BE2C (cell line): ENCODE measurements around the gene SH3TC2.

Experiments
- DNase-seq: peaks from one replicate; pipeline ENCODE4 v3.0.0-alpha.2; 2020
- H3K27me3 ChIP-seq: fragments of 250-450 bp; sonication (Bioruptor Pico); 2 replicates; pipeline ENCODE4 v1.5.1; 2020; ENCODE audit warnings: mild to moderate bottlenecking
- H3K36me3 ChIP-seq: fragments of 250-450 bp; sonication (Bioruptor Pico); 2 replicates; pipeline ENCODE4 v1.5.1; 2020; ENCODE audit warnings: mild to moderate bottlenecking
- H3K4me1 ChIP-seq: fragments of 250-450 bp; sonication (Bioruptor Pico); 2 replicates; pipeline ENCODE4 v1.5.1; 2020
- H3K4me3 ChIP-seq: 2 replicates; pipeline ENCODE4 v1.5.1; 2011; ENCODE audit warnings: low read depth, low read length
- H3K9me3 ChIP-seq: fragments of 250-450 bp; sonication (Bioruptor Pico); 2 replicates; pipeline ENCODE4 v1.5.1; 2020
- TF ChIP-seq, protein P1 (sequence below): IDR thresholded peaks from 2 replicates; pipeline ENCODE4 v1.5.1; 2012; ENCODE audit warnings: mild to moderate bottlenecking, low read depth, low read length

SH3TC2 gene

DNA sequence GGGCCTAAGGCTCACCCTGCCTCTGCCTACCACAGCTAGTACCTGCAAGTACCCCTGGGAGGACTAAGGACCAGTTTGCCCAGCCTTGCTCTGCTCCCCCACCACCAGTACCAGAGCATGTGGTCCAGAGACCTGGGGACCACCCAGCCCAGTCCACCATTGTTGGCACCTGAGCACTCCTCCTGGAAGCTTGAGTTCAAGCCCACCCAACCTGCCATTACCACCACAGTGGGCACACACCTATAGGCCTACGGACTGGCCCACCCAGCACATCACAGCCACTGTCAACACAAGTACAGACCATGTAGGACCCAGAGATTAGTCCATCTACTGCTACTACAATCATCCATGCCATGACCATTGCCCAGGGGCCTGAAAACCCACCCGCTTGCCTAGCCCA is 30.8 kb upstream of the SH3TC2 start:
- H3K4me3 ChIP-seq = no peak overlapping the region
- TF ChIP-seq, protein P1, sequence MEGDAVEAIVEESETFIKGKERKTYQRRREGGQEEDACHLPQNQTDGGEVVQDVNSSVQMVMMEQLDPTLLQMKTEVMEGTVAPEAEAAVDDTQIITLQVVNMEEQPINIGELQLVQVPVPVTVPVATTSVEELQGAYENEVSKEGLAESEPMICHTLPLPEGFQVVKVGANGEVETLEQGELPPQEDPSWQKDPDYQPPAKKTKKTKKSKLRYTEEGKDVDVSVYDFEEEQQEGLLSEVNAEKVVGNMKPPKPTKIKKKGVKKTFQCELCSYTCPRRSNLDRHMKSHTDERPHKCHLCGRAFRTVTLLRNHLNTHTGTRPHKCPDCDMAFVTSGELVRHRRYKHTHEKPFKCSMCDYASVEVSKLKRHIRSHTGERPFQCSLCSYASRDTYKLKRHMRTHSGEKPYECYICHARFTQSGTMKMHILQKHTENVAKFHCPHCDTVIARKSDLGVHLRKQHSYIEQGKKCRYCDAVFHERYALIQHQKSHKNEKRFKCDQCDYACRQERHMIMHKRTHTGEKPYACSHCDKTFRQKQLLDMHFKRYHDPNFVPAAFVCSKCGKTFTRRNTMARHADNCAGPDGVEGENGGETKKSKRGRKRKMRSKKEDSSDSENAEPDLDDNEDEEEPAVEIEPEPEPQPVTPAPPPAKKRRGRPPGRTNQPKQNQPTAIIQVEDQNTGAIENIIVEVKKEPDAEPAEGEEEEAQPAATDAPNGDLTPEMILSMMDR = no peak
- no peaks in the 10 kb centered on the region for H3K27me3 ChIP-seq
- H3K9me3 ChIP-seq = no peaks in the 10 kb centered on the region
- H3K36me3 ChIP-seq = no peaks in the 10 kb centered on the region
- H3K4me1 ChIP-seq = no peaks in the 10 kb centered on the region
- DNase-seq = no peak

DNA sequence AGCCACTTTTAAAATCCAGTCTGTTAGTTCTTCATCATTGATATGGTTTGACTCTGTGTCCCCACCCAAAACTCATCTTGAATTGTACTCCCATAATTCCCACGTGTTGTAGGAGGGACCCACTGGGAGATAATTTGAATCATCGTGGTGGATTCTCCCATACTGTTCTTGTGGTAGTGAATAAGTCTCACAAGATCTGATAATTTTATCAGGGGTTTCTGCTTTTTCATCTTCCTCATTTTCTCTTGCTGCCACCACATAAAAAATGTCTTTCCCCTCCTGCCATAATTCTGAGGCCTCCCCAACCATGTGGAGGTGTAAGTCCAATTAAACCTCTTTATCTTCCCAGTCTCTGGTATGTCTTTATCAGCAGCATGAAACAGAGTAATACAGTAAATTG is 26.9 kb upstream of the SH3TC2 start:
- DNase-seq = no peak
- H3K4me1 ChIP-seq = no peaks in the 10 kb centered on the region

DNA sequence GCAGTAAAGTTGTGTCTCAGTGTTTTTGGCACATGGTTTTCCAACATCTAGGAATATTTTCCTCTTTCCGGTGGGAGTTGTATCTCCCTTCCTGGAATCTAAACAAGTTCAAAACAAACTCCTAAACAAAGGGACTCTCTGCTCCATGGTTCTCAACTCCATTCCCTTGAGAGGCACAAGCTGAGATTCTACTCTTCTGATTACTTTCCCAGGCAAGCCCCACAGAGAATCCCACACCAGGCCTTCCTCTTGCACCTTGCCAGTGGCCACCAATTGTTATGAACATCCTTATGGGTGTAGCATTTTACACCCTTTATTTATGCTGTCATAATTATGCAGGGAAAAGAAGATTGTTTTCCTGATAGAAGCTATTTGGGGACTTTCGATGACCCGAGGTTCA is 25.8 kb upstream of the SH3TC2 start:
- H3K27me3 ChIP-seq = no peaks in the 10 kb centered on the region
- H3K4me3 ChIP-seq = no peak overlapping the region
- DNase-seq = no peak
- TF ChIP-seq, protein P1 = no peak
- H3K36me3 ChIP-seq = no peaks in the 10 kb centered on the region
- H3K9me3 ChIP-seq = no peaks in the 10 kb centered on the region
- H3K4me1 ChIP-seq = no peaks in the 10 kb centered on the region

More for the DNA sequence above, 26.9 kb upstream of the SH3TC2 start:
- H3K4me3 ChIP-seq = no peak overlapping the region
- TF ChIP-seq, protein P1 = no peak
- H3K27me3 ChIP-seq = no peaks in the 10 kb centered on the region
- no peaks in the 10 kb centered on the region for H3K36me3 ChIP-seq
- H3K9me3 ChIP-seq = no peaks in the 10 kb centered on the region

DNA sequence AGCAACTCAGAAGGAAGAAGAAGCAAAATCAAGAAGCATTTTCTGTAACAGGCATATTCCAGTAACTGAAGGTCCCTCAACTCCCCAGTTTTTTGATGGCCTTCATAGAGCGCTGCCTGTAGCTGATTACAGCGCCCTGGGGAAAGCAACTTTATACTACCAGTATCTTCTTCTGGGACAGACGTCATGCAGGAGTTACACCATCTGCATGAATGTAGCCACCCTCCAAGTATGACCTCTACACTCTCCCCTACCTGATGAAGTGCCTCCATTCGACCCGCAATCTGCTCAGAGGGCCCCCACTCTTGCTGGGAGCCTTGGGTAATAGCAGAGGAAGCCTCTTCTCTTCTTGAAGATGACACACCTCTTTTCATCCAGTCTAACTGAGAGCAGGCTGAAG is 21.0 kb upstream of the SH3TC2 start:
- H3K36me3 ChIP-seq = no peaks in the 10 kb centered on the region
- H3K9me3 ChIP-seq = no peaks in the 10 kb centered on the region
- no peak for DNase-seq
- TF ChIP-seq, protein P1 = no peak
- H3K27me3 ChIP-seq = no peaks in the 10 kb centered on the region
- no peaks in the 10 kb centered on the region for H3K4me1 ChIP-seq
- H3K4me3 ChIP-seq = no peak overlapping the region

DNA sequence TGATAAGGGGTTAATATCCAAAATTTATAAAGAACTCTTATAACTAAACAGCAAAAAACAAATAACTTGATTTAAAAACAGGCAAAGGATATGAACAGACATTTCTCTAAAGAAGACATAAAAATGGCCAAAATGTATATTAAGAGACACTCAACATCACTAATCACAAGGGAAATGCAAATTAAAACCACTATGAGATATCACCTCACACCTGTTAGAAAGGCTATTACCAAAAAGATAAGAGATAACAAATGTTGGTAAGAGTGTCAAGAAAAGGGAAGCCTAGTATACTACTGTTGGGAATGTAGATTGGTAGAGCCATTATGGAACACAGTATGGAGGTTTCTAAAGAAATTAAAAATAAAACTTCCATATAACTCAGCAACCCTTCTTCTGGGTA is 19.4 kb upstream of the SH3TC2 start:
- TF ChIP-seq, protein P1 = no peak
- H3K36me3 ChIP-seq = no peaks in the 10 kb centered on the region
- H3K27me3 ChIP-seq = no peaks in the 10 kb centered on the region
- no peaks in the 10 kb centered on the region for H3K9me3 ChIP-seq
- no peaks in the 10 kb centered on the region for H3K4me1 ChIP-seq
- no peak for DNase-seq
- H3K4me3 ChIP-seq = no peak overlapping the region

DNA sequence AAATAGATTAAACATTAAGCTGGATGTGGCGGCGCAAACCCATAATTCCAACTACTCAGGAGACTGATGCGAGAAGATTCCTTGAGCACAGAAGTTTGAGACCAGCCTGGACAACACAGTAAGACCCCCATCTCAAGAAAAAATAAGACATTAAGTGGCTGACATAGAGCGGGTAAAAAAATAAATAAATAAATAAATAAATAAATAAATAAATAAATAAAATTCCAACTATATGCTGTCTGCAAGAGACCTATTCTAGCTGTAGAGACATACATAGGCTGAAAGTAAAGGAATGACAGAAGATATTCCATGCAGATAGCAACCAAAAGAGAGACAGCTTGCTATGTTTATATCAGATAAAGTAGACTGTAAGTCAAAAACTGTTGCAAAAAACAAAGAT is 17.4 kb upstream of the SH3TC2 start:
- H3K4me3 ChIP-seq = no peak overlapping the region
- H3K27me3 ChIP-seq = no peaks in the 10 kb centered on the region
- no peak for DNase-seq
- H3K36me3 ChIP-seq = no peaks in the 10 kb centered on the region
- H3K9me3 ChIP-seq = no peaks in the 10 kb centered on the region
- TF ChIP-seq, protein P1 = no peak
- no peaks in the 10 kb centered on the region for H3K4me1 ChIP-seq
